ENCODE measurements around the gene CCL3. TPM values are rescaled to one million over a fixed set of nuclear protein-coding genes. Genes with fewer than 3 reads are reported as not detected.
"Not testable (repeated sequence)": the region's sequence is repeated elsewhere in the genome, so short reads cannot be mapped to it uniquely, and the experiment has no call there.

Gene CCL3
- total RNA-seq, 2 experiments from 2014 or later, result 2.9 to 4.7 TPM

GRCh38 chr17:36124879-36125824, 35.2 kb upstream of the CCL3 start:
- Mint-ChIP-seq H3K4me3 (no peak overlapping the region), H3K36me3 (peaks cover 2% of the 10 kb centered on the region), H3K4me1 (no peaks in the 10 kb centered on the region), H3K9me3 (peaks cover 11% of the 10 kb centered on the region), H3K27ac (no peak overlapping the region), H3K27me3 (peaks cover 8% of the 10 kb centered on the region)
- DNase-seq, result no peak
- no peak for ATAC-seq (ENCODE audit: low read depth)
- POLR2A ChIA-PET, result no interaction called here

- peaks cover 2% of the 10 kb centered on the region for H3K36me3 Mint-ChIP-seq
- ATAC-seq (ENCODE audit: low read depth), result no peak
Observed at GRCh38 chr17:36123431-36123830, 33.5 kb upstream of the CCL3 start.

GRCh38 chr17:36121099-36121498, 31.2 kb upstream of the CCL3 start:
- H3K27ac Mint-ChIP-seq; H3K4me3 Mint-ChIP-seq; ATAC-seq (ENCODE audit: low read depth); H3K9me3 Mint-ChIP-seq; H3K27me3 Mint-ChIP-seq; H3K4me1 Mint-ChIP-seq; DNase-seq; POLR2A ChIA-PET; H3K36me3 Mint-ChIP-seq: not testable (repeated sequence)

More at GRCh38 chr17:36123431-36123830, 33.5 kb upstream of the CCL3 start:
- Mint-ChIP-seq H3K27ac (no peak overlapping the region), H3K9me3 (peaks cover 11% of the 10 kb centered on the region), H3K4me1 (no peaks in the 10 kb centered on the region), H3K27me3 (peaks cover 4% of the 10 kb centered on the region), H3K4me3 (no peak overlapping the region)
- POLR2A ChIA-PET, result no interaction called here
- DNase-seq, result no peak

GRCh38 chr17:36120221-36120620, 30.3 kb upstream of the CCL3 start:
- ATAC-seq (ENCODE audit: low read depth), result no peak
- Mint-ChIP-seq H3K27me3 (peaks cover 8% of the 10 kb centered on the region), H3K9me3 (peaks cover 3% of the 10 kb centered on the region), H3K4me1 (no peaks in the 10 kb centered on the region), H3K36me3 (no peaks in the 10 kb centered on the region), H3K27ac (no peak overlapping the region), H3K4me3 (no peak overlapping the region)
- DNase-seq, result no peak
- POLR2A ChIA-PET, result no interaction called here

GRCh38 chr17:36118477-36119353, 28.8 kb upstream of the CCL3 start:
- Mint-ChIP-seq H3K36me3 (no peaks in the 10 kb centered on the region), H3K27ac (no peak overlapping the region), H3K27me3 (peaks cover 8% of the 10 kb centered on the region), H3K4me3 (no peak overlapping the region), H3K9me3 (peaks cover 5% of the 10 kb centered on the region), H3K4me1 (no peaks in the 10 kb centered on the region)
- POLR2A ChIA-PET, result no interaction called here
- DNase-seq (no peak), ATAC-seq (ENCODE audit: low read depth) (no peak)

GRCh38 chr17:36117505-36118382, 27.8 kb upstream of the CCL3 start:
- POLR2A ChIA-PET, result no interaction called here
- Mint-ChIP-seq H3K36me3 (peaks cover 1% of the 10 kb centered on the region), H3K9me3 (peaks cover 7% of the 10 kb centered on the region), H3K4me1 (no peaks in the 10 kb centered on the region), H3K27ac (no peak overlapping the region), H3K4me3 (no peak overlapping the region), H3K27me3 (peaks cover 4% of the 10 kb centered on the region)
- no peak for DNase-seq
- ATAC-seq (ENCODE audit: low read depth), result no peak

GRCh38 chr17:36115649-36115977, 25.7 kb upstream of the CCL3 start:
- POLR2A ChIA-PET; H3K4me3 Mint-ChIP-seq; ATAC-seq (ENCODE audit: low read depth); DNase-seq; H3K27ac Mint-ChIP-seq; H3K27me3 Mint-ChIP-seq; H3K4me1 Mint-ChIP-seq; H3K36me3 Mint-ChIP-seq: not testable (repeated sequence)
- peaks cover 13% of the 10 kb centered on the region for H3K9me3 Mint-ChIP-seq

GRCh38 chr17:36114971-36115648, 25.2 kb upstream of the CCL3 start:
- DNase-seq; H3K4me1 Mint-ChIP-seq; POLR2A ChIA-PET; H3K4me3 Mint-ChIP-seq; H3K27ac Mint-ChIP-seq; H3K36me3 Mint-ChIP-seq; ATAC-seq (ENCODE audit: low read depth); H3K27me3 Mint-ChIP-seq: not testable (repeated sequence)
- H3K9me3 Mint-ChIP-seq, result peaks cover 13% of the 10 kb centered on the region

GRCh38 chr17:36113131-36113530, 23.2 kb upstream of the CCL3 start:
- H3K36me3 Mint-ChIP-seq; H3K27ac Mint-ChIP-seq; POLR2A ChIA-PET; DNase-seq; ATAC-seq (ENCODE audit: low read depth); H3K4me3 Mint-ChIP-seq; H3K4me1 Mint-ChIP-seq: not testable (repeated sequence)
- Mint-ChIP-seq H3K9me3 (peaks cover 13% of the 10 kb centered on the region), H3K27me3 (peaks cover 11% of the 10 kb centered on the region)

GRCh38 chr17:36112572-36112971, 22.6 kb upstream of the CCL3 start:
- Mint-ChIP-seq H3K27me3 (peaks cover 13% of the 10 kb centered on the region), H3K9me3 (peaks cover 13% of the 10 kb centered on the region), H3K36me3 (peaks cover 3% of the 10 kb centered on the region)

GRCh38 chr17:36111068-36111490, 21.1 kb upstream of the CCL3 start:
- Mint-ChIP-seq H3K27ac (no peak overlapping the region), H3K36me3 (peaks cover 3% of the 10 kb centered on the region), H3K4me3 (no peak overlapping the region), H3K9me3 (peaks cover 13% of the 10 kb centered on the region), H3K4me1 (no peaks in the 10 kb centered on the region), H3K27me3 (peaks cover 13% of the 10 kb centered on the region)
- POLR2A ChIA-PET, result no interaction called here
- ATAC-seq (ENCODE audit: low read depth) (no peak), DNase-seq (no peak)

More at GRCh38 chr17:36112572-36112971, 22.6 kb upstream of the CCL3 start:
- DNase-seq (no peak), ATAC-seq (ENCODE audit: low read depth) (no peak)
- H3K4me3 Mint-ChIP-seq, result no peak overlapping the region
- POLR2A ChIA-PET, result no interaction called here
- no peak overlapping the region for H3K27ac Mint-ChIP-seq
- H3K4me1 Mint-ChIP-seq, result no peaks in the 10 kb centered on the region

- ATAC-seq (ENCODE audit: low read depth); H3K4me1 Mint-ChIP-seq; H3K4me3 Mint-ChIP-seq; POLR2A ChIA-PET; H3K36me3 Mint-ChIP-seq; DNase-seq; H3K27ac Mint-ChIP-seq: not testable (repeated sequence)
- H3K9me3 Mint-ChIP-seq, result peaks cover 11% of the 10 kb centered on the region
- H3K27me3 Mint-ChIP-seq, result peaks cover 32% of the 10 kb centered on the region
Observed at GRCh38 chr17:36108265-36108664, 18.3 kb upstream of the CCL3 start.

Data from activated naive CD8-positive, alpha-beta T cell treated with anti-CD3 and anti-CD28 coated beads, Interleukin-2, amount 10 ng/mL, durations not matched to agents 7 days and 5 days (primary cell).